A549 (cell line): ENCODE measurements around the gene HINFP. TPM values are rescaled to one million over a fixed set of nuclear protein-coding genes. Genes with fewer than 3 reads are reported as not detected.

Experiments
- ATAC-seq, 2 experiments: fragments of 200-7000 bp in 1 of 2; fragments of >200 bp in 1 of 2; cut with Nextera tagmentation in 1 of 2; cut with Tn5 transposase in 1 of 2; 3 replicates each; pipeline versions ENCODE4 v1.8.0 to v1.9.1; 2018 to 2020; ENCODE audit warnings: mild to moderate bottlenecking in 1 of 2, moderate library complexity in 1 of 2
- CTCF ChIA-PET: fragments of 300-600 bp; sonication (Branson Sonifier 250); formaldehyde crosslinking; extraction: SDS; loops from one replicate; lab custom pipeline; 2021; ENCODE audit warnings: antibody characterized with exemption, inconsistent platforms; lab: Yijun Ruan, JAX
- POLR2A ChIA-PET: fragments of 350-600 bp; formaldehyde crosslinking; extraction: SDS; loops from one replicate; lab custom pipeline; 2021; ENCODE audit warnings: antibody characterized with exemption, inconsistent platforms; lab: Yijun Ruan, JAX
- DNase-seq, 2 experiments: peaks; one replicate each; pipeline versions ENCODE4 v3.0.0 to v3.0.0-alpha.2; 2011 to 2016; ENCODE audit warnings: low read depth in 1 of 2, low spot score in 1 of 2
- FAIRE-seq: peaks from 2 replicates; lab custom pipeline; 2011; peaks lifted over from hg19 to GRCh38; lab: Jason Lieb, UNC
- H3K27ac ChIP-seq, 2 experiments: fragments of >200 bp; sonication (Bioruptor Twin); formaldehyde crosslinking; 3 replicates each; pipeline ENCODE4 v1.5.1; 2016 to 2017
- H3K4me1 ChIP-seq: fragments of >200 bp; sonication (Bioruptor Twin); formaldehyde crosslinking; 3 replicates; pipeline ENCODE4 v1.6.1; 2016
- H3K4me2 ChIP-seq: fragments of >200 bp; sonication (Bioruptor Twin); formaldehyde crosslinking; 3 replicates; pipeline ENCODE4 v1.6.1; 2016
- H3K4me3 ChIP-seq: fragments of >200 bp; sonication (Bioruptor Twin); formaldehyde crosslinking; 3 replicates; pipeline ENCODE4 v1.5.1; 2016
- H3K9me3 ChIP-seq: fragments of >200 bp; sonication (Bioruptor Twin); formaldehyde crosslinking; 3 replicates; pipeline ENCODE4 v1.6.1; 2016
- BHLHE40 ChIP-seq: IDR thresholded peaks from 2 replicates; pipeline ENCODE4 v1.6.1; 2012; ENCODE audit warnings: low read depth, low read length, inconsistent platforms
- CBX8 ChIP-seq: fragments of 200-600 bp; sonication (generic); IDR thresholded peaks from 2 replicates; pipeline ENCODE4 v1.6.1; 2016
- CEBPB ChIP-seq, 2 experiments: fragments of >200 bp in 1 of 2; sonication (Bioruptor Twin) in 1 of 2; formaldehyde crosslinking in 1 of 2; IDR thresholded peaks; 2 replicates each; pipeline ENCODE4 v1.6.1; 2012 to 2016
- CHD2 ChIP-seq: fragments of 150-350 bp; IDR thresholded peaks from 2 replicates; pipeline ENCODE4 v1.6.1; 2014; ENCODE audit warnings: low read length; ENCODE audit not compliant: partially characterized antibody
- EHF ChIP-seq: fragments of 250-450 bp; sonication (Bioruptor Pico); IDR thresholded peaks from 2 replicates; pipeline ENCODE4 v1.5.0; 2020; ENCODE audit warnings: mild to moderate bottlenecking
- EHMT2 ChIP-seq: fragments of 200-600 bp; sonication (generic); IDR thresholded peaks from 2 replicates; pipeline ENCODE4 v1.6.1; 2016; ENCODE audit warnings: antibody characterized with exemption, low read depth, mild to moderate bottlenecking, moderate library complexity
- ESRRA ChIP-seq: fragments of 150-350 bp; IDR thresholded peaks from 2 replicates; pipeline ENCODE4 v1.6.1; 2014; ENCODE audit warnings: mild to moderate bottlenecking, low read length, borderline replicate concordance
- FOSB ChIP-seq: fragments of 250-450 bp; sonication (Bioruptor Pico); IDR thresholded peaks from 2 replicates; pipeline ENCODE4 v1.5.0; 2020; ENCODE audit warnings: mild to moderate bottlenecking, moderate library complexity
- GATA3 ChIP-seq: IDR thresholded peaks from 2 replicates; pipeline ENCODE4 v1.6.1; 2012; ENCODE audit warnings: borderline replicate concordance
- HDAC2 ChIP-seq: fragments of 200-600 bp; sonication (generic); IDR thresholded peaks from 2 replicates; pipeline ENCODE4 v1.6.1; 2016
- HOXA7 ChIP-seq: fragments of 250-450 bp; sonication (Bioruptor Pico); IDR thresholded peaks from 2 replicates; pipeline ENCODE4 v1.5.0; 2020; ENCODE audit warnings: mild to moderate bottlenecking, moderate library complexity
- HOXB13 ChIP-seq: fragments of 250-450 bp; sonication (Bioruptor Pico); IDR thresholded peaks from 2 replicates; pipeline ENCODE4 v1.5.0; 2020; ENCODE audit warnings: low read depth, mild to moderate bottlenecking, moderate library complexity
- JUN ChIP-seq, 2 experiments: fragments of >200 bp; sonication (Bioruptor Twin); formaldehyde crosslinking; IDR thresholded peaks; 2 replicates in 1 of 2; 3 replicates in 1 of 2; pipeline ENCODE4 v1.6.1; 2016 to 2017
- JUNB ChIP-seq: fragments of >200 bp; sonication (Bioruptor Twin); formaldehyde crosslinking; IDR thresholded peaks from 2 replicates; pipeline ENCODE4 v1.6.1; 2016
- MAFK ChIP-seq: fragments of 450-650 bp; IDR thresholded peaks from 2 replicates; pipeline ENCODE4 v1.6.1; 2014; ENCODE audit not compliant: partially characterized antibody
- NFE2L2 ChIP-seq: fragments of 150-350 bp; conservative IDR thresholded peaks from 2 replicates; pipeline ENCODE4 v1.6.1; 2014; ENCODE audit warnings: low read length
- NPAS2 ChIP-seq: fragments of 250-450 bp; sonication (Bioruptor Pico); IDR thresholded peaks from 2 replicates; pipeline ENCODE4 v1.8.0; 2022; ENCODE audit warnings: mild to moderate bottlenecking, moderate library complexity, borderline replicate concordance
- PHF8 ChIP-seq: fragments of 200-600 bp; sonication (generic); IDR thresholded peaks from 2 replicates; pipeline ENCODE4 v1.6.1; 2016; ENCODE audit warnings: low read depth, mild to moderate bottlenecking, antibody characterized with exemption, moderate library complexity, borderline replicate concordance
- POLR2A ChIP-seq: IDR thresholded peaks from 2 replicates; pipeline ENCODE4 v1.6.1; 2012; ENCODE audit warnings: mild to moderate bottlenecking, low read length
- POLR2AphosphoS2 ChIP-seq: conservative IDR thresholded peaks from 2 replicates; pipeline ENCODE4 v1.6.1; 2012; ENCODE audit warnings: low read length, improper control_type of control experiment, inconsistent platforms
- RARB ChIP-seq: fragments of 250-450 bp; sonication (Bioruptor Pico); IDR thresholded peaks from 2 replicates; pipeline ENCODE4 v1.8.0; 2021; ENCODE audit warnings: mild to moderate bottlenecking, moderate library complexity
- RCOR1 ChIP-seq: fragments of 150-350 bp; IDR thresholded peaks from 2 replicates; pipeline ENCODE4 v1.6.1; 2014; ENCODE audit warnings: antibody characterized with exemption, low read length, low read depth
- RFX5 ChIP-seq: fragments of 450-650 bp; IDR thresholded peaks from 2 replicates; pipeline ENCODE4 v1.7.1; 2014; ENCODE audit warnings: antibody characterized with exemption, mild to moderate bottlenecking, moderate library complexity
- TFCP2L1 ChIP-seq: fragments of 250-450 bp; sonication (Bioruptor Pico); IDR thresholded peaks from 2 replicates; pipeline ENCODE4 v1.5.0; 2021; ENCODE audit warnings: mild to moderate bottlenecking
- TP53 ChIP-seq: fragments of 250-450 bp; sonication (Bioruptor Pico); IDR thresholded peaks from 2 replicates; pipeline ENCODE4 v1.5.0; 2021; ENCODE audit warnings: mild to moderate bottlenecking, moderate library complexity
- ZNF302 ChIP-seq: fragments of 250-450 bp; sonication (Bioruptor Pico); IDR thresholded peaks from 2 replicates; pipeline ENCODE4 v1.9.0; 2021; ENCODE audit warnings: inconsistent platforms, mild to moderate bottlenecking, moderate library complexity
- ZSCAN20 ChIP-seq: fragments of 250-450 bp; sonication (Bioruptor Pico); IDR thresholded peaks from 2 replicates; pipeline ENCODE4 v1.8.0; 2022; ENCODE audit warnings: mild to moderate bottlenecking, moderate library complexity
- WGBS: methylation state at CpG from one replicate; pipeline ENCODE4 v1.1.6; 2017; ENCODE audit errors: missing lambda C conversion rate; 5-methylcytosine and 5-hydroxymethylcytosine counted together
- polyA plus RNA-seq, 4 experiments: library from polyadenylated mRNA; depleted of rRNA in 3 of 4; stranded (reverse); fragments of >200 nt; fragmentation: RNase III in 1 of 4; extraction: RNeasy Plus Mini Kit Qiagen cat#74134 plus additional on column Dnase treatment in 1 of 4; gene quantifications; 2 replicates in 3 of 4; 3 replicates in 1 of 4; pipeline ENCODE4 v1.2.3, GENCODE V29; 2011 to 2017
- TF ChIP-seq, protein P1 (sequence below): fragments of >200 bp; sonication (Bioruptor Twin); formaldehyde crosslinking; IDR thresholded peaks from 3 replicates; pipeline ENCODE4 v1.5.1; 2016
- TF ChIP-seq, protein P2 (sequence below): fragments of >200 bp; sonication (Bioruptor Twin); formaldehyde crosslinking; IDR thresholded peaks from 2 replicates; pipeline ENCODE4 v1.6.1; 2016
- TF ChIP-seq, protein P3 (sequence below): fragments of 250-450 bp; sonication (Bioruptor Pico); IDR thresholded peaks from 2 replicates; pipeline ENCODE4 v1.5.0; 2021; ENCODE audit warnings: mild to moderate bottlenecking, moderate library complexity, borderline replicate concordance
- TF ChIP-seq, protein P4 (sequence below): IDR thresholded peaks from 2 replicates; pipeline ENCODE4 v1.6.1; 2012; ENCODE audit warnings: low read depth, borderline replicate concordance

The HINFP gene
- polyA plus RNA-seq, 2 of the 4 experiments (the other 2 are of a cell fraction), result 10.0 to 13.0 TPM

DNA sequence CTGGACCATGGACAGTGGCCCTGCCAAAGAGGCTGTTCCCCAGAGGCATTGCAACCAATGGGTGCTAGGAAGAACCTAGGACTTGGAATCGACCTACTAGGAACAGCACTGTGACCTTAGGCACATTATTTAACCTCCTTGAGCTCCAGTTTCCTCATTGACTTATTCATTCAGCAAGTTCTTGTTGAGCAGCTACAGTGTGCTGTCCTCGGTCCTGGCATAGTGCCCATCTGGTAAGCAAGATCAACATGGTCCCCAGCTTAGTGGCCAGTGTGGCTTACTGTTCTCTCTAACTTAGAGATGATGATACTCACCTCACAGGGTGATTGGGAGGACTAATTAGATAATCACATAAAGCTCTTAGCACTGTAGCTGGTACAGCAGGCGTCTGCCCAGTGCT is 35.7 kb downstream of the HINFP start (continued):
- no peak for TF ChIP-seq PHF8
- TF ChIP-seq CHD2, result no peak
- TF ChIP-seq, protein P1, sequence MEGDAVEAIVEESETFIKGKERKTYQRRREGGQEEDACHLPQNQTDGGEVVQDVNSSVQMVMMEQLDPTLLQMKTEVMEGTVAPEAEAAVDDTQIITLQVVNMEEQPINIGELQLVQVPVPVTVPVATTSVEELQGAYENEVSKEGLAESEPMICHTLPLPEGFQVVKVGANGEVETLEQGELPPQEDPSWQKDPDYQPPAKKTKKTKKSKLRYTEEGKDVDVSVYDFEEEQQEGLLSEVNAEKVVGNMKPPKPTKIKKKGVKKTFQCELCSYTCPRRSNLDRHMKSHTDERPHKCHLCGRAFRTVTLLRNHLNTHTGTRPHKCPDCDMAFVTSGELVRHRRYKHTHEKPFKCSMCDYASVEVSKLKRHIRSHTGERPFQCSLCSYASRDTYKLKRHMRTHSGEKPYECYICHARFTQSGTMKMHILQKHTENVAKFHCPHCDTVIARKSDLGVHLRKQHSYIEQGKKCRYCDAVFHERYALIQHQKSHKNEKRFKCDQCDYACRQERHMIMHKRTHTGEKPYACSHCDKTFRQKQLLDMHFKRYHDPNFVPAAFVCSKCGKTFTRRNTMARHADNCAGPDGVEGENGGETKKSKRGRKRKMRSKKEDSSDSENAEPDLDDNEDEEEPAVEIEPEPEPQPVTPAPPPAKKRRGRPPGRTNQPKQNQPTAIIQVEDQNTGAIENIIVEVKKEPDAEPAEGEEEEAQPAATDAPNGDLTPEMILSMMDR, result no peak
- TF ChIP-seq, protein P2, sequence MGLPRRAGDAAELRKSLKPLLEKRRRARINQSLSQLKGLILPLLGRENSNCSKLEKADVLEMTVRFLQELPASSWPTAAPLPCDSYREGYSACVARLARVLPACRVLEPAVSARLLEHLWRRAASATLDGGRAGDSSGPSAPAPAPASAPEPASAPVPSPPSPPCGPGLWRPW, result no peak
- TF ChIP-seq, protein P3, sequence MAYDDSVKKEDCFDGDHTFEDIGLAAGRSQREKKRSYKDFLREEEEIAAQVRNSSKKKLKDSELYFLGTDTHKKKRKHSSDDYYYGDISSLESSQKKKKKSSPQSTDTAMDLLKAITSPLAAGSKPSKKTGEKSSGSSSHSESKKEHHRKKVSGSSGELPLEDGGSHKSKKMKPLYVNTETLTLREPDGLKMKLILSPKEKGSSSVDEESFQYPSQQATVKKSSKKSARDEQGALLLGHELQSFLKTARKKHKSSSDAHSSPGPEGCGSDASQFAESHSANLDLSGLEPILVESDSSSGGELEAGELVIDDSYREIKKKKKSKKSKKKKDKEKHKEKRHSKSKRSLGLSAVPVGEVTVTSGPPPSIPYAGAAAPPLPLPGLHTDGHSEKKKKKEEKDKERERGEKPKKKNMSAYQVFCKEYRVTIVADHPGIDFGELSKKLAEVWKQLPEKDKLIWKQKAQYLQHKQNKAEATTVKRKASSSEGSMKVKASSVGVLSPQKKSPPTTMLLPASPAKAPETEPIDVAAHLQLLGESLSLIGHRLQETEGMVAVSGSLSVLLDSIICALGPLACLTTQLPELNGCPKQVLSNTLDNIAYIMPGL, result no peak

DNA sequence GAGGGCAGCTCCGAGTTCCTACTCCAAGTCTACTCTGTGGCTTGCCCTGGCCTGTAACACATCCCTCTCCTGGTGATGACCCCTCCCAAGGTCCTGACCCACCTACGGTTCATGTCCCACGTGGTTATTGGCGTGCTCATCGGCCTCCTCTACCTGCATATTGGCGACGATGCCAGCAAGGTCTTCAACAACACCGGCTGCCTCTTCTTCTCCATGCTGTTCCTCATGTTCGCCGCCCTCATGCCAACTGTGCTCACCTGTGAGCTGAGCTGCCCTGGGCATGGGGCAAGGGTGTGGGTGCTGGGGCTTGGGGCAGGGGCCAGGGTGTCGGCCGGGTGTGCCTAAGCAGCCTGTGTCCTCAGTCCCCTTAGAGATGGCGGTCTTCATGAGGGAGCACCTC is 37.1 kb downstream of the HINFP start:
- ATAC-seq (no peak), FAIRE-seq (no peak), DNase-seq (no peak)
- WGBS, result 76% methylated on average over 10 of the region's 13 CpGs
- ChIA-PET POLR2A (no interaction called here), CTCF (interaction anchor here (0.6 to 3.6 kb wide), 6 partner anchors 9 to 180 kb away, joined by 3 to 13 read pairs (median 4); no protein-coding TSS in a partner anchor)
- Histone ChIP-seq H3K4me1 (0 out of 3 replicates have a peak, but pooled peaks cover 2% of the 10 kb centered on the region), H3K4me3 (no peak overlapping the region), H3K9me3 (no peaks in the 10 kb centered on the region), H3K27ac (no peak overlapping the region), H3K4me2 (no peak overlapping the region)
- TF ChIP-seq NFE2L2 (no peak), TP53 (CRISPR knock-in tag) (no peak), EHMT2 (no peak), MAFK (no peak), ESRRA (no peak), POLR2A (no peak), NPAS2 (CRISPR knock-in tag) (no peak), RCOR1 (no peak), EHF (no peak), CBX8 (no peak), GATA3 (no peak), FOSB (CRISPR knock-in tag) (no peak), HDAC2 (no peak), HOXA7 (CRISPR knock-in tag) (no peak)
- TF ChIP-seq, protein P2, result no peak

DNA sequence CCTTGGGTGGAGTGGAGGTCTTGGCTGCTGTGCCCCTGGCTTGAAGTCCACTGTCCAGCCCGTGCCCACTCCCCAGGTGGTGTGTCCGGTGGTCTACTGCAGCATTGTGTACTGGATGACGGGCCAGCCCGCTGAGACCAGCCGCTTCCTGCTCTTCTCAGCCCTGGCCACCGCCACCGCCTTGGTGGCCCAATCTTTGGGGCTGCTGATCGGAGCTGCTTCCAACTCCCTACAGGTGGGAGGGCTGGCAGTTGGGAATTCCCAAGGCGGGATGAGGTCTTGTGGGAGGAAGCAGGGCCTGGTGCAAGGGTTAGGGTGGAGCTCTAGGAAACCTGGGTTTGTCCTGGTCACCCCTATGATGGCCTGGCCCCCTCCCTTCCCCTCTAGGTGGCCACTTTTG is 38.8 kb downstream of the HINFP start:
- Histone ChIP-seq H3K4me3 (no peak overlapping the region), H3K27ac (no peak overlapping the region), H3K4me1 (0 out of 3 replicates have a peak, but pooled peaks cover 2% of the 10 kb centered on the region), H3K4me2 (no peak overlapping the region), H3K9me3 (no peaks in the 10 kb centered on the region)
- DNase-seq (no peak), FAIRE-seq (no peak), ATAC-seq (no peak)
- CTCF ChIA-PET, result interaction anchor here (1.1 to 1.2 kb wide), 2 partner anchors 9 to 14 kb away, joined by 3 to 4 read pairs; no protein-coding TSS in a partner anchor
- 95% methylated on average over 3 of the region's 9 CpGs for WGBS
- POLR2A ChIA-PET, result interaction anchor here (1.1 kb wide), 1 partner anchor 9 kb away, joined by 3 read pairs; no protein-coding TSS in a partner anchor
- TF ChIP-seq ESRRA (no peak), HOXB13 (CRISPR knock-in tag) (no peak), RFX5 (no peak), RARB (CRISPR knock-in tag) (no peak), BHLHE40 (no peak), RCOR1 (no peak), CHD2 (no peak), ZNF302 (no peak), ZSCAN20 (CRISPR knock-in tag) (no peak), JUNB (no peak), POLR2AphosphoS2 (no peak), TFCP2L1 (CRISPR knock-in tag) (no peak), JUN (IDR thresholded peaks at IDR 0.05) (no peak), CEBPB (IDR thresholded peaks at IDR 0.05) (no peak)
- TF ChIP-seq, protein P4, sequence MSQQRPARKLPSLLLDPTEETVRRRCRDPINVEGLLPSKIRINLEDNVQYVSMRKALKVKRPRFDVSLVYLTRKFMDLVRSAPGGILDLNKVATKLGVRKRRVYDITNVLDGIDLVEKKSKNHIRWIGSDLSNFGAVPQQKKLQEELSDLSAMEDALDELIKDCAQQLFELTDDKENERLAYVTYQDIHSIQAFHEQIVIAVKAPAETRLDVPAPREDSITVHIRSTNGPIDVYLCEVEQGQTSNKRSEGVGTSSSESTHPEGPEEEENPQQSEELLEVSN, result no peak
- TF ChIP-seq, protein P2, result no peak
- TF ChIP-seq, protein P1, result no peak
